Calu3 (cell line): Measurements from ENCODE around the gene RNF213. TPM values are rescaled to one million over a fixed set of nuclear protein-coding genes. Genes with fewer than 3 reads are reported as not detected.

ENCODE experiments used
- BruUV-seq: library from RNA; stranded (reverse); fragments of 400-500 nt; replicated peaks from 2 replicates; lab custom pipeline; 2021; lab: Mats Ljungman, UMichigan
- CTCF ChIA-PET: fragments of 300-600 bp; sonication (Branson Sonifier 250); formaldehyde crosslinking; loops from one replicate; lab custom pipeline; 2022; ENCODE audit warnings: antibody characterized with exemption; lab: Charles Lee
- DNase-seq: peaks from one replicate; pipeline ENCODE4 v3.0.0; 2022
- H3K27ac Mint-ChIP-seq: one replicate; pipeline ENCODE4 v1.8.0; 2022; ENCODE audit warnings: mixed read lengths; ENCODE audit not compliant: unreplicated experiment
- H3K27me3 Mint-ChIP-seq: one replicate; pipeline ENCODE4 v1.8.0; 2022; ENCODE audit warnings: mixed read lengths; ENCODE audit not compliant: unreplicated experiment
- H3K36me3 Mint-ChIP-seq: one replicate; pipeline ENCODE4 v1.8.0; 2022; ENCODE audit warnings: mild to moderate bottlenecking, moderate library complexity, mixed read lengths; ENCODE audit not compliant: insufficient read depth, unreplicated experiment
- H3K4me1 Mint-ChIP-seq: one replicate; pipeline ENCODE4 v1.8.0; 2022; ENCODE audit warnings: mild to moderate bottlenecking, low read depth, mixed read lengths; ENCODE audit not compliant: unreplicated experiment
- H3K4me3 Mint-ChIP-seq: one replicate; pipeline ENCODE4 v1.8.0; 2022; ENCODE audit warnings: mild to moderate bottlenecking, low read depth, moderate library complexity, mixed read lengths; ENCODE audit not compliant: unreplicated experiment
- H3K9me3 Mint-ChIP-seq: one replicate; pipeline ENCODE4 v1.8.0; 2022; ENCODE audit warnings: low read depth, mixed read lengths; ENCODE audit not compliant: unreplicated experiment
- intact Hi-C: fragments of 100-400 bp; cut with micrococcal nuclease; formaldehyde crosslinking; loops from one replicate; pipeline ENCODE4 v1.10.0; 2022; ENCODE audit not compliant: unreplicated experiment
- total RNA-seq: library from RNA; stranded (reverse); gene quantifications from 2 replicates; pipeline ENCODE4 v1.2.3, GENCODE V29; 2022
- TF ChIP-seq, protein P1 (sequence below): fragments of 200-600 bp; IDR thresholded peaks from one replicate; pipeline ENCODE4 v1.8.0; 2022; ENCODE audit warnings: antibody characterized with exemption; ENCODE audit not compliant: unreplicated experiment

Gene RNF213
- total RNA-seq, 1 experiment from 2014 or later: 221 TPM

DNA sequence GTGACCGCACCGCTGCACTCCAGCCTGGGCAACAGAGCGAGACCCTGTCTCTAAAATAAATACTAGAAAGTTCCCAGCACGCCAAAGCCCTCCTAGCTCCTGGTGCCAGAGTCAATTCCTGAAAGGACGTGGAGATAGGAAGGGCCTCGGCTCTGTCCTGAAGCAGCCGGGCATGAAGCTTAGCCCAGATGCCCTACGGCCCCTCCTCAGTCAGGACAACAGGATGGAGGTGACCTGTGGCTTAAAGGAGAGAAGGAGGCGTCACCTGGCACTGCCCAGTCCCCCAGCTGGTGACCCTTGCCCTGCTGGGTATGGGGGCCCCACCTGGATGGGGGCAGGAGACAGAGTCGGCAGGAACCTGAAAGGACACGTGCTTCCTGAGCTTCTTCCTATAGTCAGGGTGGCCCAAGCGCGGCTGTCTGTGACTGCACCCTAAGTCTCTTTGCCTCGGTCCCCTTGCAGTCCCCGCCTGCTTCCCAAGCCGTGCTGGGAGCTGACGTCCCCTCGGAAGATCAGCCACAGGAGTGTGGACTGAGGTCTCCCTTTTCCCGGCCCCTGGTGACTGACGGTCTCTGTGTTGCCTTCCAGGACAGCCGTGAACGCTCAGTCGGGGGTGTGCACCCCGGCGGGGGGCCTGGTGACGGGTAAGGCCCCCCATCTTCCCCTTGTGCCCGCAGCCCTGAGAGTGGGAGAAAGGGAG, 14.9 kb upstream of the RNF213 start:
- TF ChIP-seq, protein P1, sequence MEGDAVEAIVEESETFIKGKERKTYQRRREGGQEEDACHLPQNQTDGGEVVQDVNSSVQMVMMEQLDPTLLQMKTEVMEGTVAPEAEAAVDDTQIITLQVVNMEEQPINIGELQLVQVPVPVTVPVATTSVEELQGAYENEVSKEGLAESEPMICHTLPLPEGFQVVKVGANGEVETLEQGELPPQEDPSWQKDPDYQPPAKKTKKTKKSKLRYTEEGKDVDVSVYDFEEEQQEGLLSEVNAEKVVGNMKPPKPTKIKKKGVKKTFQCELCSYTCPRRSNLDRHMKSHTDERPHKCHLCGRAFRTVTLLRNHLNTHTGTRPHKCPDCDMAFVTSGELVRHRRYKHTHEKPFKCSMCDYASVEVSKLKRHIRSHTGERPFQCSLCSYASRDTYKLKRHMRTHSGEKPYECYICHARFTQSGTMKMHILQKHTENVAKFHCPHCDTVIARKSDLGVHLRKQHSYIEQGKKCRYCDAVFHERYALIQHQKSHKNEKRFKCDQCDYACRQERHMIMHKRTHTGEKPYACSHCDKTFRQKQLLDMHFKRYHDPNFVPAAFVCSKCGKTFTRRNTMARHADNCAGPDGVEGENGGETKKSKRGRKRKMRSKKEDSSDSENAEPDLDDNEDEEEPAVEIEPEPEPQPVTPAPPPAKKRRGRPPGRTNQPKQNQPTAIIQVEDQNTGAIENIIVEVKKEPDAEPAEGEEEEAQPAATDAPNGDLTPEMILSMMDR: no peak
- Mint-ChIP-seq H3K36me3 (no peaks in the 10 kb centered on the region), H3K4me3 (no peak overlapping the region), H3K4me1 (no peaks in the 10 kb centered on the region), H3K9me3 (no peaks in the 10 kb centered on the region), H3K27me3 (no peaks in the 10 kb centered on the region), H3K27ac (no peak overlapping the region)
- CTCF ChIA-PET: no interaction called here
- intact Hi-C loops: no loop called here
- BruUV-seq: no TSS peak
- DNase-seq: no peak

DNA sequence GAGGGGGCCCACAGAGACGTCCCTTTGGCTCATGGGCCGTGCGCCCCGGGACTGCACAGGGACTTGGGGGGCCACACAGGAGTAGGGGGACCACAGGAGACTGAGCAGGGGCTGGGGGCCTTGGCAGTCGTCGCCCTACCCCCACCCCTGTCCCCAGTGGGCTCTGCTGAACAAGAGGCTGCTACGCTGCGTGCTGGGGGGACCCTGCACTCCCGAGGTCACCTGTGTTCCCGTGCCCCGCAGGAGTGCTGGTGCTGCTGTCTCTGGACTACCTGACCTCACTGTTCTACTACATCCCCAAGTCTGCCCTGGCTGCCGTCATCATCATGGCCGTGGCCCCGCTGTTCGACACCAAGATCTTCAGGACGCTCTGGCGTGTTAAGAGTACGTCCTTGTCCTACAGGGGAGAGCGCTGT, 14.4 kb upstream of the RNF213 start:
- no peaks in the 10 kb centered on the region for H3K9me3 Mint-ChIP-seq
- H3K4me3 Mint-ChIP-seq: no peak overlapping the region
- TF ChIP-seq, protein P1: no peak
- DNase-seq: no peak
- CTCF ChIA-PET: no interaction called here
- H3K27ac Mint-ChIP-seq: no peak overlapping the region
- no peaks in the 10 kb centered on the region for H3K4me1 Mint-ChIP-seq
- no peaks in the 10 kb centered on the region for H3K27me3 Mint-ChIP-seq
- intact Hi-C loops: no loop called here
- H3K36me3 Mint-ChIP-seq: no peaks in the 10 kb centered on the region
- no TSS peak for BruUV-seq

DNA sequence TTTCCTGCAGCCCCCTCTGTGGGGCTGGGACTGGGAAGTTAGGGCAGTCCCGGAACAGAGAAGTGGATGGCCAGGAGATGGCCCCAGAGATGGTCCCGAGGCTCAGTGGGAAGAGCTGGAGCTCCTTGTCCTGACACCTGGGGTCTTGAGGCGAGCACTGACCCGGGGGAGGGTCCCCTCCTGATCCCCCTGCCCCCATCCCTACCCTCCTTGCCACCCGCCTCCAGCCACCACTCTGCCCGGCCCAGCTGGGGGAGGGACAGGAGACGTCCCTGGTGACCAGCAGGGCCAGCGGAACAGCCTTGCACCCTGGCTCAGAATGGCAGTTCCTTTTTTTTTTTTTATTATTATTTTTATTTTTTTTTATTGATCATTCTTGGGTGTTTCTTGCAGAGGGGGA, 13.9 kb upstream of the RNF213 start:
- intact Hi-C loops: no loop called here
- H3K36me3 Mint-ChIP-seq: no peaks in the 10 kb centered on the region
- no peaks in the 10 kb centered on the region for H3K9me3 Mint-ChIP-seq
- DNase-seq: no peak
- no peak overlapping the region for H3K27ac Mint-ChIP-seq
- H3K4me1 Mint-ChIP-seq: no peaks in the 10 kb centered on the region
- TF ChIP-seq, protein P1: no peak
- H3K4me3 Mint-ChIP-seq: no peak overlapping the region
- BruUV-seq: no TSS peak
- H3K27me3 Mint-ChIP-seq: no peaks in the 10 kb centered on the region
- CTCF ChIA-PET: no interaction called here

DNA sequence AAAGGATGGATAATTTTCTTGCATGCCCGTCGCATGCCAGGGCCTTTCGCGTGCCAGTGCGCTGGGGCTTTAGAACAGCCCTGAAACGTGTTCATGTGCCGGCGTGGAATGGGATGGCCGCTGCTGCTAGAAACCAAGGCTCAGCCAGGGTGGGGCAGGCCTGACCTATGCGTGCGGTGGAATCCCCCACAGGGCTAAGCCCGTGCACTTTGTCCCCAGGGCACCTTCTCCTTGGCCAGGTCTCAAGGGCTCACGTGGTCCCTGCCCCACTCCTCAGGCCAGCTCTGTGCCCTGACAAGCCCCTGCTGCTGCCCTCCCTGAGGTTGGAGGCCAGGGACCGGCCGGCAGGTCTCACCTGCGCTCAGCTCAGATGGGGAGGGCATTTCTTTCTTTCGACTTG, 13.1 kb upstream of the RNF213 start:
- Mint-ChIP-seq H3K27me3 (no peaks in the 10 kb centered on the region), H3K9me3 (no peaks in the 10 kb centered on the region), H3K4me1 (no peaks in the 10 kb centered on the region), H3K4me3 (no peak overlapping the region), H3K36me3 (no peaks in the 10 kb centered on the region), H3K27ac (no peak overlapping the region)
- intact Hi-C loops: no loop called here
- BruUV-seq: no TSS peak
- CTCF ChIA-PET: no interaction called here
- DNase-seq: no peak
- TF ChIP-seq, protein P1: no peak
